Raji (cell line): ENCODE data around the gene TMEM108.

Source experiments
- POLR2A ChIP-seq: IDR thresholded peaks from 2 replicates; pipeline ENCODE4 v1.6.1; 2011; ENCODE audit warnings: low read depth, low read length, control low read depth; ENCODE audit not compliant: insufficient read depth

The TMEM108 gene

GRCh38 chr3:133256787-133257483, 218.7 kb downstream of the TMEM108 start:
- TF ChIP-seq POLR2A: no peak

GRCh38 chr3:133258358-133258757, 220.2 kb downstream of the TMEM108 start:
- TF ChIP-seq POLR2A: no peak

GRCh38 chr3:133259767-133260166, 221.6 kb downstream of the TMEM108 start:
- TF ChIP-seq POLR2A: no peak

GRCh38 chr3:133262333-133262732, 224.1 kb downstream of the TMEM108 start:
- TF ChIP-seq POLR2A: no peak

GRCh38 chr3:133264920-133265319, 226.7 kb downstream of the TMEM108 start:
- no peak for TF ChIP-seq POLR2A

- TF ChIP-seq POLR2A: no peak
These were observed 230.5 kb downstream of the TMEM108 start for GRCh38 chr3:133268726-133269134.

- no peak for TF ChIP-seq POLR2A
These were observed 231.2 kb downstream of the TMEM108 start for GRCh38 chr3:133269393-133269792.

GRCh38 chr3:133270631-133271030, 232.4 kb downstream of the TMEM108 start:
- no peak for TF ChIP-seq POLR2A

- TF ChIP-seq POLR2A: no peak
These were observed 232.9 kb downstream of the TMEM108 start for GRCh38 chr3:133271042-133271441.

- TF ChIP-seq POLR2A: no peak
These were observed 233.3 kb downstream of the TMEM108 start for GRCh38 chr3:133271539-133271938.

GRCh38 chr3:133273346-133273745, 235.2 kb downstream of the TMEM108 start:
- no peak for TF ChIP-seq POLR2A

- TF ChIP-seq POLR2A: no peak
These were observed 236.3 kb downstream of the TMEM108 start for GRCh38 chr3:133274477-133274876.

GRCh38 chr3:133276594-133276993, 238.4 kb downstream of the TMEM108 start:
- TF ChIP-seq POLR2A: no peak

GRCh38 chr3:133277813-133278212, 239.6 kb downstream of the TMEM108 start:
- no peak for TF ChIP-seq POLR2A

GRCh38 chr3:133278260-133279043, 240.3 kb downstream of the TMEM108 start:
- no peak for TF ChIP-seq POLR2A

GRCh38 chr3:133280586-133280985, 242.4 kb downstream of the TMEM108 start:
- no peak for TF ChIP-seq POLR2A
